A673 (cell line): ENCODE results near the gene TSPYL1. TPM values are rescaled to one million over a fixed set of nuclear protein-coding genes. Genes with fewer than 3 reads are reported as not detected.

ENCODE experiments used
- BruUV-seq: library from RNA; stranded (reverse); fragments of 400-500 nt; replicated peaks from 2 replicates; lab custom pipeline; 2021; lab: Mats Ljungman, UMichigan
- CTCF ChIA-PET: fragments of 300-600 bp; sonication (Branson Sonifier 250); formaldehyde crosslinking; loops from one replicate; lab custom pipeline; 2022; ENCODE audit warnings: antibody characterized with exemption; lab: Charles Lee
- POLR2A ChIA-PET: fragments of 300-600 bp; sonication (Branson Sonifier 250); formaldehyde crosslinking; loops from one replicate; lab custom pipeline; 2022; ENCODE audit warnings: antibody characterized with exemption; ENCODE audit not compliant: low non-redundant PET; lab: Charles Lee
- DNase-seq: peaks from one replicate; pipeline ENCODE4 v3.0.0-alpha.2; 2015; ENCODE audit warnings: low spot score
- H3K27ac ChIP-seq: fragments of 200-600 bp; sonication (generic); 2 replicates; pipeline ENCODE4 v1.5.1; 2016; ENCODE audit warnings: mixed run types, low read depth, mild to moderate bottlenecking, mixed read lengths, antibody characterized with exemption, low read length; ENCODE audit not compliant: poor library complexity, severe bottlenecking
- H3K27me3 ChIP-seq: fragments of 200-600 bp; sonication (generic); replicated peaks from 2 replicates; pipeline ENCODE4 v1.6.1; 2017; ENCODE audit warnings: mixed run types, low read depth, mild to moderate bottlenecking, mixed read lengths, antibody characterized with exemption, low read length; ENCODE audit not compliant: insufficient read depth, poor library complexity
- H3K36me3 ChIP-seq: fragments of 200-600 bp; sonication (generic); 2 replicates; pipeline ENCODE4 v1.6.1; 2016; ENCODE audit warnings: mixed run types, mild to moderate bottlenecking, mixed read lengths, antibody characterized with exemption, low read length; ENCODE audit not compliant: insufficient read depth, poor library complexity, severe bottlenecking
- H3K4me1 ChIP-seq: fragments of 200-600 bp; sonication (generic); 2 replicates; pipeline ENCODE4 v1.6.1; 2017; ENCODE audit warnings: mixed run types, mild to moderate bottlenecking, mixed read lengths, antibody characterized with exemption, low read length; ENCODE audit not compliant: insufficient read depth, poor library complexity, severe bottlenecking
- H3K4me3 ChIP-seq: fragments of 200-600 bp; sonication (generic); 2 replicates; pipeline ENCODE4 v1.5.1; 2016; ENCODE audit warnings: low read depth, mixed run types, mild to moderate bottlenecking, mixed read lengths, low read length; ENCODE audit not compliant: poor library complexity, severe bottlenecking
- H3K9me3 ChIP-seq: fragments of 200-600 bp; sonication (generic); 2 replicates; pipeline ENCODE4 v1.6.1; 2016; ENCODE audit warnings: mixed run types, low read depth, mild to moderate bottlenecking, mixed read lengths, antibody characterized with exemption, low read length; ENCODE audit not compliant: poor library complexity, severe bottlenecking
- CTCF ChIP-seq: fragments of 300-800, 200-600 bp; sonication (generic); conservative IDR thresholded peaks from 2 replicates; pipeline ENCODE4 v1.5.1; 2017; ENCODE audit warnings: low read depth, mild to moderate bottlenecking, antibody characterized with exemption, low read length, moderate library complexity, mixed read lengths
- EZH2 ChIP-seq: fragments of 200-600 bp; sonication (generic); IDR thresholded peaks from 2 replicates; pipeline ENCODE4 v1.6.1; 2017; ENCODE audit warnings: borderline replicate concordance, low read depth, mild to moderate bottlenecking, mixed read lengths, antibody characterized with exemption, low read length; ENCODE audit not compliant: poor library complexity, severe bottlenecking
- intact Hi-C: fragments of 100-400 bp; cut with micrococcal nuclease; formaldehyde crosslinking; loops from one replicate; pipeline ENCODE4 v1.10.0; 2022; ENCODE audit not compliant: unreplicated experiment
- total RNA-seq: library from RNA; stranded (reverse); gene quantifications from 2 replicates; pipeline ENCODE4 v1.2.3, GENCODE V29; 2021

TSPYL1 gene
- total RNA-seq, 1 experiment from 2014 or later: 41.1 TPM

GRCh38 chr6:116277124-116277523 is 2.6 kb downstream of the TSPYL1 start:
- Histone ChIP-seq H3K27me3 (no peaks in the 10 kb centered on the region), H3K4me3 (peak overlapping the region; percentile 31), H3K9me3 (no peaks in the 10 kb centered on the region), H3K36me3 (peaks cover 9% of the 10 kb centered on the region), H3K4me1 (peaks cover 33% of the 10 kb centered on the region), H3K27ac (no peak overlapping the region)
- intact Hi-C loops: loop anchor here (5.0 to 10.0 kb wide), 2 partner anchors 370 to 568 kb away; no protein-coding TSS in a partner anchor
- BruUV-seq: no TSS peak
- POLR2A ChIA-PET: no interaction called here
- CTCF ChIA-PET: interaction anchor here (1.1 kb wide), 1 partner anchor 9 kb away, joined by 3 read pairs; no protein-coding TSS in a partner anchor
- no peak for DNase-seq
- TF ChIP-seq EZH2 (no peak), CTCF (no peak)

- Histone ChIP-seq H3K36me3 (peaks cover 4% of the 10 kb centered on the region), H3K4me1 (peaks cover 18% of the 10 kb centered on the region), H3K9me3 (no peaks in the 10 kb centered on the region), H3K27ac (no peak overlapping the region), H3K4me3 (no peak overlapping the region), H3K27me3 (no peaks in the 10 kb centered on the region)
- no peak for DNase-seq
- CTCF ChIA-PET: no interaction called here
- no TSS peak for BruUV-seq
- POLR2A ChIA-PET: no interaction called here
- TF ChIP-seq EZH2: no peak
- TF ChIP-seq CTCF: no peak
- intact Hi-C loops: loop anchor here (10.0 kb wide), 1 partner anchor 574 kb away; no protein-coding TSS in a partner anchor
Measured at GRCh38 chr6:116271149-116271708, 8.5 kb downstream of the TSPYL1 start.

- H3K9me3 ChIP-seq: no peaks in the 10 kb centered on the region
- no peak overlapping the region for H3K4me3 ChIP-seq
- H3K4me1 ChIP-seq: peaks cover 11% of the 10 kb centered on the region
- H3K36me3 ChIP-seq: peaks cover 4% of the 10 kb centered on the region
- no TSS peak for BruUV-seq
- POLR2A ChIA-PET: no interaction called here
- intact Hi-C loops: loop anchor here (2.0 kb wide), 1 partner anchor 292 kb away; no protein-coding TSS in a partner anchor
- DNase-seq: peak; percentile 91
- H3K27ac ChIP-seq: no peak overlapping the region
- no peaks in the 10 kb centered on the region for H3K27me3 ChIP-seq
- peak; percentile 92 for TF ChIP-seq CTCF
- no peak for TF ChIP-seq EZH2
- CTCF ChIA-PET: interaction anchor here (0.5 to 1.6 kb wide), 14 partner anchors 9 to 349 kb away, joined by 3 to 17 read pairs (median 5); partner anchors contain the start of genes CALHM5, RWDD1, TSPYL1 and TSPYL4
Measured at GRCh38 chr6:116268589-116269293, 11.0 kb downstream of the TSPYL1 start.
